Naive thymus-derived CD8-positive, alpha-beta T cell (primary cell): Measurements from ENCODE around the gene BABAM1. TPM values are rescaled to one million over a fixed set of nuclear protein-coding genes. Genes with fewer than 3 reads are reported as not detected.

ENCODE experiments used
- ATAC-seq, 2 donors: fragments of 150-1000 bp; cut with Tn5 transposase in 1 of 2; sonication (Bioruptor Pico), chemical (Tn5 transposase) in 1 of 2; 1 replicate in 1 of 2; 2 replicates in 1 of 2; pipeline ENCODE4 v1.10.0; 2021; ENCODE audit warnings: mild to moderate bottlenecking in 2 of 2, moderate library complexity in 2 of 2
- POLR2A ChIA-PET: fragments of 350-600 bp; sonication (Branson Sonifier 250); formaldehyde crosslinking; loops from one replicate; lab custom pipeline; 2021; ENCODE audit warnings: antibody characterized with exemption; lab: Charles Lee
- DNase-seq, 10 donors: peaks; one replicate each; pipeline versions ENCODE4 v3.0.0 to v3.0.0-alpha.2; 2020 to 2022
- H3K27ac Mint-ChIP-seq, 10 donors: one replicate each; pipeline ENCODE4 v1.8.0; 2020 to 2022; ENCODE audit warnings: mild to moderate bottlenecking in 10 of 10, mixed read lengths in 10 of 10, moderate library complexity in 4 of 10, inconsistent platforms in 1 of 10
- H3K27me3 Mint-ChIP-seq, 5 donors: one replicate each; pipeline ENCODE4 v1.8.0; 2021 to 2022; ENCODE audit warnings: mixed read lengths in 5 of 5
- H3K36me3 Mint-ChIP-seq, 3 donors: one replicate each; pipeline ENCODE4 v1.8.0; 2020 to 2022; ENCODE audit warnings: mixed read lengths in 3 of 3, mild to moderate bottlenecking in 2 of 3, inconsistent platforms in 1 of 3
- H3K4me1 Mint-ChIP-seq, 4 donors: one replicate each; pipeline ENCODE4 v1.8.0; 2021 to 2022; ENCODE audit warnings: mixed read lengths in 4 of 4
- H3K4me3 Mint-ChIP-seq, 10 donors: one replicate each; pipeline ENCODE4 v1.8.0; 2020 to 2022; ENCODE audit warnings: mild to moderate bottlenecking in 10 of 10, mixed read lengths in 10 of 10, moderate library complexity in 6 of 10, inconsistent platforms in 1 of 10
- H3K9me3 Mint-ChIP-seq, 9 donors: one replicate each; pipeline ENCODE4 v1.8.0; 2020 to 2022; ENCODE audit warnings: mixed read lengths in 9 of 9, mild to moderate bottlenecking in 3 of 9, inconsistent platforms in 1 of 9, moderate library complexity in 1 of 9
- polyA plus RNA-seq, 3 donors: library from polyadenylated mRNA; unstranded; fragments of 300-500 nt; fragmentation: Illumina TruSeq; gene quantifications; one replicate each; pipeline ENCODE4 v1.2.3, GENCODE V29; 2021
- total RNA-seq, 8 experiments: library from RNA in 2 of 8; stranded (reverse) in 2 of 8; gene quantifications; one replicate each; pipeline ENCODE4 v1.2.3 and lab custom pipeline; 2021 to 2026

The BABAM1 gene
- total and polyA plus RNA-seq, 5 experiments from 2014 or later = 102 to 106 (median 105) TPM

GRCh38 chr19:17244618-17245534, 22.4 kb upstream of the BABAM1 start:
- POLR2A ChIA-PET = interaction anchor here (0.6 to 2.6 kb wide), 2 partner anchors 10 to 30 kb away, joined by 3 to 9 read pairs; partner anchors contain the start of gene USE1
- no peaks in the 10 kb centered on the region for H3K9me3 Mint-ChIP-seq
- peak overlapping the region in 9 of 10 donors; percentile 33 to 78 (median 60) for H3K4me3 Mint-ChIP-seq
- H3K27ac Mint-ChIP-seq = no peak overlapping the region
- DNase-seq (peak in 2 of 10 donors; percentile 30 to 37), ATAC-seq (peak; percentile 33 to 39)
- H3K27me3 Mint-ChIP-seq = peaks cover 0 to 4% (median 0%) of the 10 kb centered on the region in 5 donors
- H3K4me1 Mint-ChIP-seq = peaks cover 4 to 20% (median 9%) of the 10 kb centered on the region in 4 donors
- H3K36me3 Mint-ChIP-seq = no peaks in the 10 kb centered on the region

GRCh38 chr19:17245535-17245984, 21.7 kb upstream of the BABAM1 start, which contains the start of gene NR2F6:
Gene NR2F6 (minus strand): TSS chr19:17245919. CDS start chr19:17245220, 699 bp downstream.
- peaks cover 4 to 20% (median 9%) of the 10 kb centered on the region in 4 donors for H3K4me1 Mint-ChIP-seq
- H3K9me3 Mint-ChIP-seq = no peaks in the 10 kb centered on the region
- POLR2A ChIA-PET = interaction anchor here (1.8 to 2.6 kb wide), 2 partner anchors 11 to 61 kb away, joined by 4 to 9 read pairs; no protein-coding TSS in a partner anchor
- peaks cover 0 to 4% (median 0%) of the 10 kb centered on the region in 5 donors for H3K27me3 Mint-ChIP-seq
- peak within 1 kb of the TSS in 6 of 10 donors; percentile 40 to 91 (median 72) for H3K27ac Mint-ChIP-seq
- DNase-seq (no peak), ATAC-seq (peak in 1 of 2 donors; percentile 35)
- H3K4me3 Mint-ChIP-seq = peak within 1 kb of the TSS; percentile 74 to 93 (median 88)
- no peaks in the 10 kb centered on the region for H3K36me3 Mint-ChIP-seq

GRCh38 chr19:17246681-17247425, 20.4 kb upstream of the BABAM1 start:
- POLR2A ChIA-PET = interaction anchor here (1.8 kb wide), 1 partner anchor 62 kb away, joined by 4 read pairs; no protein-coding TSS in a partner anchor

GRCh38 chr19:17248011-17248776, 19.0 kb upstream of the BABAM1 start:
- Mint-ChIP-seq H3K36me3 (no peaks in the 10 kb centered on the region), H3K4me3 (peak overlapping the region in 2 of 10 donors; percentile 28 to 52), H3K9me3 (no peaks in the 10 kb centered on the region), H3K27ac (no peak overlapping the region), H3K4me1 (peaks cover 3 to 14% (median 6%) of the 10 kb centered on the region in 4 donors), H3K27me3 (peaks cover 0 to 4% (median 0%) of the 10 kb centered on the region in 5 donors)
- no peak for ATAC-seq
- POLR2A ChIA-PET = interaction anchor here (1.3 kb wide), 1 partner anchor 172 kb away, joined by 3 read pairs; no protein-coding TSS in a partner anchor
- no peak for DNase-seq

More at GRCh38 chr19:17246681-17247425, 20.4 kb upstream of the BABAM1 start:
- Mint-ChIP-seq H3K27me3 (peaks cover 0 to 4% (median 0%) of the 10 kb centered on the region in 5 donors), H3K36me3 (no peaks in the 10 kb centered on the region), H3K4me1 (peaks cover 4 to 20% (median 8%) of the 10 kb centered on the region in 4 donors), H3K9me3 (no peaks in the 10 kb centered on the region), H3K27ac (peak overlapping the region in 4 of 10 donors; percentile 34 to 91 (median 46)), H3K4me3 (peak overlapping the region; percentile 53 to 93 (median 85))
- ATAC-seq (no peak), DNase-seq (no peak)

- H3K27ac Mint-ChIP-seq = peak overlapping the region in 1 of 10 donors; percentile 34
- no peak for ATAC-seq
Measured at GRCh38 chr19:17249887-17250548, 17.2 kb upstream of the BABAM1 start.

GRCh38 chr19:17254636-17255035, 12.6 kb upstream of the BABAM1 start:
- no peak overlapping the region for H3K4me3 Mint-ChIP-seq
- POLR2A ChIA-PET = interaction anchor here (0.6 kb wide), 2 partner anchors 10 to 622 kb away, joined by 3 to 5 read pairs; partner anchors contain the start of gene USHBP1

More at GRCh38 chr19:17249887-17250548, 17.2 kb upstream of the BABAM1 start:
- H3K9me3 Mint-ChIP-seq = no peaks in the 10 kb centered on the region
- H3K4me3 Mint-ChIP-seq = peak overlapping the region in 1 of 10 donors; percentile 4
- H3K27me3 Mint-ChIP-seq = peaks cover 0 to 4% (median 0%) of the 10 kb centered on the region in 5 donors
- no peaks in the 10 kb centered on the region for H3K36me3 Mint-ChIP-seq
- peaks cover 2 to 14% (median 6%) of the 10 kb centered on the region in 4 donors for H3K4me1 Mint-ChIP-seq
- no peak for DNase-seq
- POLR2A ChIA-PET = interaction anchor here (0.6 kb wide), 1 partner anchor 45 kb away, joined by 3 read pairs; no protein-coding TSS in a partner anchor

GRCh38 chr19:17255150-17255621, 12.1 kb upstream of the BABAM1 start:
- no peaks in the 10 kb centered on the region for H3K27me3 Mint-ChIP-seq
- no peak for DNase-seq
- no peak overlapping the region for H3K4me3 Mint-ChIP-seq
- no peaks in the 10 kb centered on the region for H3K9me3 Mint-ChIP-seq
- H3K36me3 Mint-ChIP-seq = no peaks in the 10 kb centered on the region
- ATAC-seq = no peak
- POLR2A ChIA-PET = interaction anchor here (0.6 kb wide), 2 partner anchors 9 to 623 kb away, joined by 3 to 5 read pairs; partner anchors contain the start of gene USHBP1
- no peak overlapping the region for H3K27ac Mint-ChIP-seq
- H3K4me1 Mint-ChIP-seq = no peaks in the 10 kb centered on the region

More at GRCh38 chr19:17254636-17255035, 12.6 kb upstream of the BABAM1 start:
- no peak overlapping the region for H3K27ac Mint-ChIP-seq
- DNase-seq (no peak), ATAC-seq (no peak)
- no peaks in the 10 kb centered on the region for H3K9me3 Mint-ChIP-seq
- H3K36me3 Mint-ChIP-seq = no peaks in the 10 kb centered on the region
- H3K27me3 Mint-ChIP-seq = no peaks in the 10 kb centered on the region
- no peaks in the 10 kb centered on the region for H3K4me1 Mint-ChIP-seq

- H3K36me3 Mint-ChIP-seq = no peaks in the 10 kb centered on the region
- H3K4me1 Mint-ChIP-seq = peaks cover 4 to 7% (median 5%) of the 10 kb centered on the region in 4 donors
- peaks cover 0 to 1% (median 0%) of the 10 kb centered on the region in 5 donors for H3K27me3 Mint-ChIP-seq
- POLR2A ChIA-PET = interaction anchor here (0.6 to 2.8 kb wide), 3 partner anchors 11 to 1392 kb away, joined by 3 to 10 read pairs (median 5); partner anchors contain the start of gene BABAM1
- ATAC-seq = no peak
- no peak overlapping the region for H3K4me3 Mint-ChIP-seq
- DNase-seq = no peak
- H3K27ac Mint-ChIP-seq = no peak overlapping the region
- peaks cover 0 to 2% (median 0%) of the 10 kb centered on the region in 9 donors for H3K9me3 Mint-ChIP-seq
Measured at GRCh38 chr19:17256130-17256529, 11.1 kb upstream of the BABAM1 start.

GRCh38 chr19:17259118-17259780, 8.0 kb upstream of the BABAM1 start:
- H3K36me3 Mint-ChIP-seq = no peaks in the 10 kb centered on the region
- POLR2A ChIA-PET = interaction anchor here (1.7 kb wide), 1 partner anchor 24 kb away, joined by 3 read pairs; no protein-coding TSS in a partner anchor
- H3K27me3 Mint-ChIP-seq = peaks cover 0 to 1% (median 0%) of the 10 kb centered on the region in 5 donors
- DNase-seq (no peak), ATAC-seq (no peak)
- peaks cover 4 to 7% (median 5%) of the 10 kb centered on the region in 4 donors for H3K4me1 Mint-ChIP-seq
- H3K27ac Mint-ChIP-seq = no peak overlapping the region
- no peak overlapping the region for H3K4me3 Mint-ChIP-seq
- peaks cover 0 to 2% (median 0%) of the 10 kb centered on the region in 9 donors for H3K9me3 Mint-ChIP-seq

GRCh38 chr19:17259934-17260333, 7.3 kb upstream of the BABAM1 start:
- no peak for ATAC-seq
- no peak overlapping the region for H3K4me3 Mint-ChIP-seq
- H3K4me1 Mint-ChIP-seq = peaks cover 6 to 12% (median 9%) of the 10 kb centered on the region in 4 donors
- POLR2A ChIA-PET = interaction anchor here (1.7 kb wide), 2 partner anchors 22 to 24 kb away, joined by 3 to 5 read pairs; partner anchors contain the start of gene ANKLE1
- H3K36me3 Mint-ChIP-seq = no peaks in the 10 kb centered on the region
- DNase-seq = no peak
- peaks cover 0 to 1% (median 0%) of the 10 kb centered on the region in 5 donors for H3K27me3 Mint-ChIP-seq
- peaks cover 0 to 2% (median 0%) of the 10 kb centered on the region in 9 donors for H3K9me3 Mint-ChIP-seq
- no peak overlapping the region for H3K27ac Mint-ChIP-seq
